Kidney capillary endothelial cell (primary cell): ENCODE measurements around the gene WDR17.

ENCODE experiments used
- DNase-seq: peaks from one replicate; pipeline ENCODE4 v3.0.0-alpha.2; 2018; ENCODE audit warnings: low spot score

WDR17 gene

DNA sequence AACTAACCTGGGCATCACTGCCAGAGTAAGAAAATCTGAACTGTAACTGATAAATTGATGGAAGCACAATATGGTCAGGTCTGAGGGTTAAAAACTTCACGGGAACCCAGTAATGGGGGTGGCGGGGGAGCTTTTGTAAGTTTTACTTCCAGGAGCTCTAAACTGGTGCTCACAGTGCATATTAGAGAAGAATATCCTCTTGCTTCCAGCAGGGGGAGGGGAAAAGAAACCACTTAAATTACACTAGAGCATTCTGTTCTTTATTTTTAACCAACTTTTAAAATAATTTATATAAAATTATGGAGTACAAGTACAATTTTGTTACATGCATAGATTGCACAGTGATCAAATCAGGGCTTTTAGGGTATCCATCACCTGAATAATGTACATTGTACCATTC, 33.7 kb downstream of the WDR17 start:
- no peak for DNase-seq

- DNase-seq = no peak
Measured at GRCh38 chr4:176102414-176103063, 36.9 kb downstream of the WDR17 start.

DNA sequence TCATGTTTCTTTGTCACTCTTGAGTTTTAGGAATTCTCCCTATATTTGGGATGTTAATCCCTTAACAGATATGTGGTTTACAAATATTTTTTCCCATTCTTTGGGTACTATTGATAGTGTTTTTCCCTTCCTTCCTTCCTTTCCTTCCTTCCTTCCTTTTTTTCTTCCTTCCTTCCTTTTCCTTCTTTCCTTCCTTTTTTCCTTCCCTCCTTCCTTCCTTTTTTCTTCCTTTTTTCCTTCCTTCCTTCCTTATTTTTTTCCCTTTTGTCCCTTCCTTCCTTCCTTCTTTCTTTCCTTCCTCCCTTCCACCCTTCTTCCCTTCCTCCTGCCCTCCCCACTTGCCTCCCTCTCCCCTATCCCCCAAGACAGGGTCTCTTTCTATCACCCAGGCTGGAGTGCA, 42.1 kb downstream of the WDR17 start:
- no peak for DNase-seq

- DNase-seq = peak; percentile 10
Measured at GRCh38 chr4:176123710-176124407, 58.2 kb downstream of the WDR17 start.

DNA sequence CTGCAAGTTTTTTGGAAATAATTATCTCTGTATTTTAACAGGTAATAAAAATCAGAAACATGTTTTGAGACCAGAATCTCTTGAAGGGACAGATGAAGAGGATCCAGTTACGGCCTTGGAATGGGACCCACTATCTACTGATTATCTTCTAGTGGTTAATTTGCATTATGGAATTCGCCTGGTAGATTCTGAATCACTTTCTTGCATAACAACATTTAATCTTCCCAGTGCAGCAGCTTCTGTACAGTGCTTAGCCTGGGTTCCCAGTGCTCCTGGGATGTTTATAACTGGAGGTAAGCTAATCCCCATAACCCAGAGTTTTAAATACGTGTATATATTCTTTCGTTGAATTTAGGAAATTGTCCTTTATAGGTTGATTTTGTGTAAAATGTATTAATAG, 59.4 kb downstream of the WDR17 start:
- DNase-seq = no peak

GRCh38 chr4:176134670-176135069, 69.0 kb downstream of the WDR17 start:
- DNase-seq = no peak

- DNase-seq = peak; percentile 4
Measured at GRCh38 chr4:176137631-176138030, 72.0 kb downstream of the WDR17 start.

GRCh38 chr4:176139518-176139917, 73.9 kb downstream of the WDR17 start:
- DNase-seq = no peak

- DNase-seq = no peak
Measured at GRCh38 chr4:176142253-176142652, 76.6 kb downstream of the WDR17 start.

- DNase-seq = no peak
Measured at GRCh38 chr4:176149680-176150355, 84.2 kb downstream of the WDR17 start.

- peak; percentile 20 for DNase-seq
Measured at GRCh38 chr4:176150356-176150682, 84.7 kb downstream of the WDR17 start.

DNA sequence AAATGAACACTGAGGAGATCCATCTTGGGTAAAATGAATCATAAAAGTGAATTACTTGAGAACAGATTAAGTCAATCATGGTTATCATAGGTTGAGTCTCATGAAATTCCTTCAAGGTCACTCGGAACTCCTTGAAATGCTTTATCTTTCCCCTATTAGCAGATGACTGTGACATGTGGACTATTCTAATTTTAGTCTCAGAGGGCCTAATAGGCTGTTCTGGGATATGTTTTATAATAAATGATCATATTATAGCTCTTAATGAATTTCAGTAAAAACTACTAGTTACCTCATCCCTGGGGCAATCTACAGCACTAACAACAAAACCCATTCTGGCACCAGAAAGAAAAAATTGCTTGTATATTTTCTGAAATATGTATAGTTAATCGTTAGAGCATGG, 85.1 kb downstream of the WDR17 start:
- no peak for DNase-seq

DNA sequence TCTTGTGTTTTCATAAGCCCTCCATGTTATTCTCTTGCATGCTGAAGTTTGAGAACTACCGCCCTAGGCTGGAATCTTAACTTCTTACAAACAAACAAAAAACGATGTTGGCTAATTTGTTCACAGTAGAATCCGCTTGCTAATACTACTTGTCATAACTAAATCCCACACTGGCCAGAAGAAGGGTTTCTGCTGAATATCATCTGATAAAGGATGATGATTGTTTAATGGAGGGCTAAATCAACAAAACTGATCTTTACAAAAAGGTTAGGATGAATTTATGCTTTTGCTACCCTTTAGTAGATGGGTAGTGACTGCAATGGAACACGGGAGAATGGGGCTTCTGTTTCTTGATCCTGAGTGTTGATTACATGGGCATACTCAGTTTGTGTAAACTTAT, 87.5 kb downstream of the WDR17 start:
- no peak for DNase-seq

- no peak for DNase-seq
Measured at GRCh38 chr4:176156656-176157055, 91.0 kb downstream of the WDR17 start.

DNA sequence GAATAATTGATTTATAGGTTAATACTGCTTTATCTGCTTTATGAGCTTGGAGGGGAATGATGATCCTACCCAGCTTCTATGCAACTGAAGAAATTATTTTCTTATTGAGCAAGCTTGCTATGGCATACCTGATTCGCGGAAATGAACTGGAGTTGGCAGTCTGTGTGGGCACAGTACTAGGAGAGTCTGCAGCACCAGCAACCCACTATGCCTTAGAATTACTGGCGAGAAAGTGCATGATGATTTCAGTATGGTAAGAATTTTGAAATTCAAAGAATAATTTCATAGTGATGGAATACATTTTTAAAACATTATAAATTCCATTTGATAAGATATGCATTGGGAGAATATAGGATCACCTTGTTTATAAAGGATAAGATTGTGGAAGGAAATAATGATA, 97.4 kb downstream of the WDR17 start:
- no peak for DNase-seq

DNA sequence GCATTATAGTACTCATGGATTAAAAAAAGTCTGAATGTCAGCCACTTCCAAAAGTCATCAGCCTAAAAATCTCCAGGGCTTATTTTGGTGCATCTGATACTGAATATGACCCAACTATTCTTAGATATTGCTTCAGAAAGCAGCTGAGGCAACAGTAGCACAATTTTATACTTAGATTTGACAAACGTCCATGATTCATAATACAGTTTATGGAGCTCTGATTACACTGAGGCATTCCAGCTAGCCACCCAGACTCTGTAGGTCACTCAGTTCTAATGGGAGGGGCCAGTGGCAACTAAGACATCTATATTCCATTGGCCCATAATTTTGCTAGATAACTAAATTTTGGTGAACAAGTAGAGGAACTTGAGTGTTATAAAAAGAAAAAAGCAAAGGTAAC, 119.4 kb downstream of the WDR17 start:
- no peak for DNase-seq

GRCh38 chr4:176186067-176186466, 120.4 kb downstream of the WDR17 start:
- DNase-seq = no peak

DNA sequence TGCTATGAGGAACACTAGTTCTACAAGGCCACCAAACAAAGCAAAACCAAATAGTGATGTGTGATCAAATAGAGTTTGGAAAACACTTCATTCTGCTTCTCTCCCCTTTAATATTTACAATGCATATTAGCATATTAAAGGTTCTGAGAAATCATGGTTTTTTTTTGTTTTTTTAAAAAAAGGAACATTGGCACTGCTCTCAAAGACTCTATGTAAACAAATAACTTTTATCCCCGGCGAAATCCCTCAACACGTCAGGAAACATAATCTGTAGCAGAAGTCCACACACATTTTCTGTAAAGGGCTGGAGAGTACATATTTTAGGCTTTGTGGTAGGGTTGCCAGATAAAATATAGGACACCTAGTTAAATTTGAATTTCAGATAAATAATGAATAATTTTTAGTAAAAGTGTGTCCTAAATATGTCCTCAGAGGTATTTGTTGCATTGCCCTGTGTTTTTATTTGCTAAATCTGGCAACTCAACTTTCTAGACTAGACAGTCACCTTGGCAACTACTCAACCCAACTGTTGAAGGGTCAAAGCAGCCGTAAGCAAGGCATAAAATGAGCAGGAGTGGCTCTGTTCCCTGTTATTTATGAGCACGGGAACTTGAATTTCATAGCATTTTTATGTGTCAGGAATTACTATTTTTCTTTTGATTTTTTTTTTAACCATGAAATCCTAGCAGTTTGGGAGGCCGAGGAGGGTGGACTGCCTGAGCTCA, 121.2 kb downstream of the WDR17 start:
- DNase-seq = no peak

- DNase-seq = no peak
Measured at GRCh38 chr4:176187624-176188023, 122.0 kb downstream of the WDR17 start.

GRCh38 chr4:176188654-176189053, 123.0 kb downstream of the WDR17 start:
- no peak for DNase-seq

GRCh38 chr4:176189891-176190795, 124.5 kb downstream of the WDR17 start:
- no peak for DNase-seq

DNA sequence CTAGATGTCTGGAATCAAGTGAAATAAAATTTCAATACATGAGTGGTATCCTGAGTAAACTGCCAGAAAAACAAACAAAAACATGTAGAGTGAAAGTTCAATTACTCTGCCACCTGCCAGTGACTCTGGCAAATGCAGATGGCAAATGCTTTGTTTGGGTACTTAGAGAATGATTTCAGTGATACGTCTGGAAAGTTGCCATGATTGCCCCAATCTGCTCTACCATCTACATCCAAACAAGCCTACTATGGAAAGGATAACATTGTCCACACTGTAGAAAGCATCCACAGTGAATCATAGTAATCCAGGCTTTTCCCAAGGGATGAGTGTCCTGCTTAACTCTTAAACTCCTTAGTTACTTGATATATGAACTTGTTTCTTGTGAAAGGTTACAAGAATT, 126.3 kb downstream of the WDR17 start:
- DNase-seq = no peak
